ENCODE results near the gene PCDH15.
A peak's percentile ranks its signal among the peaks of the same experiment; 100 is the strongest.

PCDH15 gene

GRCh38 chr10:54363390-54363789, 437.6 kb downstream of the PCDH15 start:
- DNase-seq, result no peak

GRCh38 chr10:54342058-54342457, 459.0 kb downstream of the PCDH15 start:
- no peak for DNase-seq

- no peak for DNase-seq
Observed at GRCh38 chr10:54335296-54335695, 465.7 kb downstream of the PCDH15 start.

GRCh38 chr10:54319341-54319740, 481.7 kb downstream of the PCDH15 start:
- DNase-seq, result no peak

- DNase-seq, result no peak
Observed at GRCh38 chr10:54318470-54318869, 482.6 kb downstream of the PCDH15 start.

GRCh38 chr10:54314430-54314829, 486.6 kb downstream of the PCDH15 start:
- no peak for DNase-seq

GRCh38 chr10:54284526-54285193, 516.4 kb downstream of the PCDH15 start:
- DNase-seq, result no peak

GRCh38 chr10:54282012-54282411, 519.0 kb downstream of the PCDH15 start:
- DNase-seq, result no peak

GRCh38 chr10:54266395-54266794, 534.6 kb downstream of the PCDH15 start:
- DNase-seq, result no peak

GRCh38 chr10:54262726-54263125, 538.3 kb downstream of the PCDH15 start:
- no peak for DNase-seq

- no peak for DNase-seq
Observed at GRCh38 chr10:54259104-54259503, 541.9 kb downstream of the PCDH15 start.

GRCh38 chr10:54234832-54235231, 566.2 kb downstream of the PCDH15 start:
- DNase-seq, result no peak

- DNase-seq, result no peak
Observed at GRCh38 chr10:54203401-54203800, 597.6 kb downstream of the PCDH15 start.

GRCh38 chr10:54198051-54198450, 603.0 kb downstream of the PCDH15 start:
- no peak for DNase-seq

GRCh38 chr10:54194806-54195205, 606.2 kb downstream of the PCDH15 start:
- DNase-seq, result no peak

GRCh38 chr10:54159924-54160323, 641.1 kb downstream of the PCDH15 start:
- DNase-seq, result no peak

- no peak for DNase-seq
Observed at GRCh38 chr10:54148508-54148907, 652.5 kb downstream of the PCDH15 start.

- no peak for DNase-seq
Observed at GRCh38 chr10:54139819-54140428, 661.1 kb downstream of the PCDH15 start.

GRCh38 chr10:54137396-54137795, 663.6 kb downstream of the PCDH15 start:
- no peak for DNase-seq

- peak; percentile 13 for DNase-seq
Observed at GRCh38 chr10:54133203-54133602, 667.8 kb downstream of the PCDH15 start.

- DNase-seq, result no peak
Observed at GRCh38 chr10:54131833-54132232, 669.2 kb downstream of the PCDH15 start.

GRCh38 chr10:54130394-54130793, 670.6 kb downstream of the PCDH15 start:
- no peak for DNase-seq

- DNase-seq, result no peak
Observed at GRCh38 chr10:54125098-54125747, 675.8 kb downstream of the PCDH15 start.

GRCh38 chr10:54124209-54124885, 676.7 kb downstream of the PCDH15 start:
- DNase-seq, result no peak

Data from NCI-H1105 treated with DMSO at 0.1 percent for 48 hours (cell line).